Effector CD8-positive, alpha-beta T cell (primary cell): ENCODE data around the gene CLDN1.
"Not testable (repeated sequence)": the region's sequence is repeated elsewhere in the genome, so short reads cannot be mapped to it uniquely, and the experiment has no call there.

Experiments
- DNase-seq: peaks from one replicate; lab custom pipeline; 2025; lab: John Stamatoyannopoulos, UW

The CLDN1 gene

GRCh38 chr3:190293621-190294020 is 28.6 kb downstream of the CLDN1 start:
- DNase-seq = no peak

- no peak for DNase-seq
These were observed 30.2 kb downstream of the CLDN1 start for GRCh38 chr3:190291994-190292584.

- no peak for DNase-seq
These were observed 32.3 kb downstream of the CLDN1 start for GRCh38 chr3:190289989-190290388.

DNA sequence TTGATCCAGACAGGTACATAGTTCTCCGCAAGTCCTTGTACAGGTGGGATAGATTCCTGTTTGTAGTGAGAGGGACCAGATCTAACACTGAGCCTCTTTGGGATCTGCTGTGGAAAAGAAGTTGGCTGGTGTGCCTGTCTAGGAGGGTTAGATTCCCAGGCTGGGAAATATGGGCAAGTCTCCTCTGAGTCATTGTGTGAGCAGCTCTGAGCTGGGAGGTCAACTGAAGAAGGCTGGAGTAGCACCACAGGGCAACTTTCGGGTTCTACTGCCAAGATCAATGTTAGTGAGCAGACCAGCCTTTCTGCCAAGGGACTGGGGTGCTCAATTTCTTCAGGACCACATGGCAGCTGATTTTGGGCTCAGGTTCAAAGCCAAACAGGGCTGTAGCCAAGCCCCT is 33.4 kb downstream of the CLDN1 start:
- DNase-seq = no peak

- no peak for DNase-seq
These were observed 36.2 kb downstream of the CLDN1 start for GRCh38 chr3:190286014-190286413.

- no peak for DNase-seq
These were observed 40.8 kb downstream of the CLDN1 start for GRCh38 chr3:190281308-190282051.

- no peak for DNase-seq
These were observed 42.6 kb downstream of the CLDN1 start for GRCh38 chr3:190279690-190280089.

GRCh38 chr3:190272747-190273146 is 49.5 kb downstream of the CLDN1 start:
- no peak for DNase-seq

- DNase-seq = no peak
These were observed 53.1 kb downstream of the CLDN1 start for GRCh38 chr3:190269101-190269500.

GRCh38 chr3:190267464-190267863 is 54.8 kb downstream of the CLDN1 start:
- DNase-seq = not testable (repeated sequence)

- no peak for DNase-seq
These were observed 55.3 kb downstream of the CLDN1 start for GRCh38 chr3:190266913-190267290.

- no peak for DNase-seq
These were observed 55.9 kb downstream of the CLDN1 start for GRCh38 chr3:190266265-190266912.

- no peak for DNase-seq
These were observed 56.5 kb downstream of the CLDN1 start for GRCh38 chr3:190265796-190266195.

DNA sequence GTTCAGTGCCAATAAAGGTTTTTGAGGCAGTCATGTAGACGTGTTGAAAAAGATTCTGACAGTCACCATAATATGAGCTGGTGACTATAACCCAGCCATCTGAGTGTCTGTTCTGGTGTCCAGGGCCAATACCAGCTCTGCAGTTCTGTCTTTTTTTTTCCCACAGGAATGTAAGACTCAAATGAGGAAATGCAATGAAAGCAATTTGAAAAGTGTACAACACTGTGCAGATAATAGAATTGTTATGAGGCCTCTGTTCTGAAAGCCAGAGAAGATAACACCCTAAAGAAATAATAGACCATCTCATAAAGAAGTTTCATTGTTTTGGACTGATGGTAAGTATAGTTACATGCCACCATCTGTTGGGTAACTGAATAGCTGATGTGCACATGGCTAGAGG is 57.1 kb downstream of the CLDN1 start:
- DNase-seq = no peak

GRCh38 chr3:190261740-190262139 is 60.5 kb downstream of the CLDN1 start:
- DNase-seq = no peak

GRCh38 chr3:190261015-190261414 is 61.2 kb downstream of the CLDN1 start:
- DNase-seq = no peak

GRCh38 chr3:190260301-190260700 is 61.9 kb downstream of the CLDN1 start:
- DNase-seq = no peak

DNA sequence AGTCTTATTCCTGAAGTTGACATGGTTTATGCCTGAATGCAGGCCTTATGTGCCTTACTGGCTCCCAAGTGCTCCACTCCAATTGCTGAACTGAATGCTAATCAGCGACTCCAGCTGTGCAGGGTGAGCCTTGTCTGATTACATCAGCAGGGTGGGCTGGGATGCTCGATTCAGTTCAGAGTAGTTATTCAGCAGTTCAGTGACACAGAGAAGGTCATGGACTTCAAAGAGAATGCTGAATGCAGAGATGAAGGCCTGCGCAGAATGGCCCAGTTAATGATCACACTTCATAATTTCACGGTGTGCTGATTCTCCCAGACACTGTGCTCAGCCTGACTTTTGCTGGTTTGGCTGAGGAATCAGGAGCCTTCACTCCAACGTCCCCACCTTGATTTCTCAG is 63.6 kb downstream of the CLDN1 start:
- no peak for DNase-seq
